Endometrium (tissue), 2 donors: Measurements from ENCODE around the gene ZNF133.

Source experiments
- FAIRE-seq: peaks from 2 replicates; lab custom pipeline; 2012; peaks lifted over from hg19 to GRCh38; lab: Jason Lieb, UNC
- donor health status: control.
- donor health status: control.

ZNF133 gene

DNA sequence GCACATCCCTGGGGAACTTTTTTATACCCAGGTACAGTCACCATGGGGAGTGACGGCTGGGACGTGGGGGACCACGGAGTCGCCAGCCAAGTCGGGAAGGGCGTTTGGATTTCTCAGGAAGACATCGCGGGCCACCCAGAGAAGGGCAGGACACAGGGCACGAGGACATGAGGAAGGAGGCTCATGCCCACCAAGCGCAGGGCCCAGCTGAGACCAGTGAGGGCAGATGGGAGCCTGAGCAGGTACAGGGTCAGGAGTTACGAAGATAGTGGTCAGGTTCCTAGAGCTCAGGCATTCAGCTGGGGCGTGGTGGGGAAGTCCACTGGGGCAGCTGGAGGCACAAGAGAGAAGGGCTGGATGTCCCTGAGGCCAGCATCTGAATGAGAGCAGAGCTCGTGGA lies 74.6 kb downstream of the ZNF133 start:
- FAIRE-seq = no peak

- no peak for FAIRE-seq
These were observed 75.4 kb downstream of the ZNF133 start for GRCh38 chr20:18363708-18364107.

GRCh38 chr20:18364768-18365167 lies 76.4 kb downstream of the ZNF133 start:
- no peak for FAIRE-seq
